ENCODE data around the gene HOXD11. TPM values are rescaled to one million over a fixed set of nuclear protein-coding genes. Genes with fewer than 3 reads are reported as not detected.
A peak's percentile ranks its signal among the peaks of the same experiment; 100 is the strongest.

The HOXD11 gene
- total RNA-seq, 3 donors from 2014 or later = 0.66 TPM; not detected in 2

DNA sequence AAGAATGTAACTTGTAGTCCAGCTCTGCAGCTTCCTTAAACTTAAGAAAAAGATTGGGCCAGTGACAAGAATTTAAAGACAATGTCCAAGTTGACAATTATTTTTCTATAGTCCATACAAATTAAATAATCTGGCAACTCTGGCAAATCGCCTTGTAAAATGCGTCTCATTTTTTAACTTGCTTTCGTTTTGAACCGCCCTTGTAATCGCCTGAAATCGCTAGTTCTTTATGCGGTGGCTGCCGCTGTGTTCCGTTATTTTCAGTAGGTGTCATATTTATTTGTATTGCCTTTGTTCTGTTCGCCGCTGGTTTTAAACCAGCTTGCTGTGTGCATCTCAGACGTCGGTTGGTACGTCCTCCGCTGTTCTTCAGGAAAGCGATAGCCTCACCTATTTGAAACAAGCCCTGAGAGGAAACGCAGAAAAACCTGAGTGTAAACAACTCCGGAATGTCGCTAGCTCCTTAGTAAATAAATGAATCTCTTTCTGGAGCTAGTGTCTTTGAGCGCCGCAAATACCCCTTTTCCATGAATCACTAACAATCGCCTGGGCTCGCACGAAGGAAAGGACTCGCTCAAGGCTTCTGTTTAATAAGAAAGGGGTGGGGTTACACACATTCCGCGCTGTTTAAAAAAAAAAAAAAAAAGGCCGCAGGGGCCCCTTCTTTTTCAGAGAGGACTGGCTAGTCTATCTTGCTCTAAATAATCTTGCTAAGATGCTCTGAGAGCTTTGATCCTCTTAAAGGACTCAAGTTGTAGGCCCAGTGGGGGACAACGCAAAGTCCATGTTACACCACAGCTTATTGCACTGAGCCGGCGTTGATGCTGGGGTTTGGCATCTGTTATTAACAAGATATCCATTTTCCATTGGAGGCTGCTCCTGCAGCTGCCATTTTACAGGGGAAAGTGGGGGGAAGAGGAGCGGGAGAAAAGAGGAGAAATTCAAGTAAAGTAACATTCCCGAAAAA, 25.4 kb downstream of the HOXD11 start:
- intact Hi-C loops (cut with DNase I; ENCODE audit: low total_unique reads) = loop anchor here (10.0 kb wide), 1 partner anchor 1012 kb away; no protein-coding TSS in a partner anchor
- H3K4me1 ChIP-seq = no peaks in the 10 kb centered on the region
- TF ChIP-seq POLR2A (IDR thresholded peaks at IDR 0.05) (no peak), POLR2AphosphoS5 (IDR thresholded peaks at IDR 0.05) (no peak)
- TF ChIP-seq, protein P1, sequence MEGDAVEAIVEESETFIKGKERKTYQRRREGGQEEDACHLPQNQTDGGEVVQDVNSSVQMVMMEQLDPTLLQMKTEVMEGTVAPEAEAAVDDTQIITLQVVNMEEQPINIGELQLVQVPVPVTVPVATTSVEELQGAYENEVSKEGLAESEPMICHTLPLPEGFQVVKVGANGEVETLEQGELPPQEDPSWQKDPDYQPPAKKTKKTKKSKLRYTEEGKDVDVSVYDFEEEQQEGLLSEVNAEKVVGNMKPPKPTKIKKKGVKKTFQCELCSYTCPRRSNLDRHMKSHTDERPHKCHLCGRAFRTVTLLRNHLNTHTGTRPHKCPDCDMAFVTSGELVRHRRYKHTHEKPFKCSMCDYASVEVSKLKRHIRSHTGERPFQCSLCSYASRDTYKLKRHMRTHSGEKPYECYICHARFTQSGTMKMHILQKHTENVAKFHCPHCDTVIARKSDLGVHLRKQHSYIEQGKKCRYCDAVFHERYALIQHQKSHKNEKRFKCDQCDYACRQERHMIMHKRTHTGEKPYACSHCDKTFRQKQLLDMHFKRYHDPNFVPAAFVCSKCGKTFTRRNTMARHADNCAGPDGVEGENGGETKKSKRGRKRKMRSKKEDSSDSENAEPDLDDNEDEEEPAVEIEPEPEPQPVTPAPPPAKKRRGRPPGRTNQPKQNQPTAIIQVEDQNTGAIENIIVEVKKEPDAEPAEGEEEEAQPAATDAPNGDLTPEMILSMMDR (IDR thresholded peaks at IDR 0.05) = no peak
- H3K27ac ChIP-seq = peak overlapping the region; percentile 44 to 98
- peaks cover 0 to 3% of the 10 kb centered on the region in 2 donors for H3K9me3 ChIP-seq
- H3K36me3 ChIP-seq = no peaks in the 10 kb centered on the region
- H3K27me3 ChIP-seq = peaks cover 5 to 87% of the 10 kb centered on the region in 2 donors
- no peak for DNase-seq (ENCODE audit: low spot score in 2 of 2)
- peak overlapping the region; percentile 52 to 73 (median 60) for H3K4me3 ChIP-seq

DNA sequence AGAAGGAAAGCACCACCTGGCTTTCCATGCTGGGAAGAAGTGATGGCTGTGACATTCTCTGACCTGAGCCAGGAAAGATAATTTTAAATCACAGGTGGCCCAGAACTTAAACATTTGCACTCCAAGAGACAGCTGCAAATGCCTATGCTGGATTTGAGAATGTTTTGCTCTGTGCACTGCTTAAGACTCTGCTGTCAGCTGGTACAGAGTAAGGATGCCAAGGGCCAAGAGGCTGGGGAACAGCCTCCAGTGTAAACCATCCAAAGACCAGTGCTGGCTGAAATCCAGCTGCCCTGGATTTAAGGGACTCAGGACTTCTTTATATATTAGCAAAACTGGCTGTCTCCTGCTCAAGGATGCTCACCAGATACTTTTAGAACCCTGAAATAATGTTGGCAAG, 26.3 kb downstream of the HOXD11 start:
- H3K36me3 ChIP-seq = no peaks in the 10 kb centered on the region
- H3K27ac ChIP-seq = peak overlapping the region in 1 of 2 donors; percentile 97
- H3K27me3 ChIP-seq = peaks cover 5 to 89% of the 10 kb centered on the region in 2 donors
- no peak overlapping the region for H3K4me3 ChIP-seq
- no peak for TF ChIP-seq POLR2AphosphoS5 (IDR thresholded peaks at IDR 0.05)
- TF ChIP-seq POLR2A (IDR thresholded peaks at IDR 0.05) = no peak
- TF ChIP-seq, protein P1 (IDR thresholded peaks at IDR 0.05) = no peak
- peaks cover 0 to 3% of the 10 kb centered on the region in 2 donors for H3K9me3 ChIP-seq
- no peak for DNase-seq (ENCODE audit: low spot score in 2 of 2)
- H3K4me1 ChIP-seq = no peaks in the 10 kb centered on the region
- intact Hi-C loops (cut with DNase I; ENCODE audit: low total_unique reads) = loop anchor here (10.0 kb wide), 1 partner anchor 1011 kb away; no protein-coding TSS in a partner anchor

DNA sequence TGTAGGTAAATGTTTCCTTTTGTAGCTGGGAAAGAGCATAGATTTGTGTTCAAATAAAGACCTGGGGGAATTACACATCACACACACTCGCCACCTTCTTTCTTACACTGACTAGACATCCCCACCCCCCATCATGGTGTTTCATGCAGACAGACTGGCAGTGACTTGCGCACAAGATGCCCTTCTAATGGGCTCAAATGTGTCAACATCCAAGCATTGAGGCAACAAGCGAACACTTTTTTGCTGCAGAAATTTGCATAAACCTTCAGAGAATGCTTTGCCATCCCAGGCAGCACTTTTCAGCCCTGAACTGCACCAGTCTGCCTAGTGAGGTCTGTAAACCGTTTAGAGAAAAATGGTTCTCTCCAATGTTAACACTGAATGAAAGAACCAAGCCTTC, 27.0 kb downstream of the HOXD11 start:
- Histone ChIP-seq H3K36me3 (no peaks in the 10 kb centered on the region), H3K4me3 (no peak overlapping the region), H3K9me3 (peaks cover 0 to 3% of the 10 kb centered on the region in 2 donors), H3K27me3 (peaks cover 3 to 89% of the 10 kb centered on the region in 2 donors), H3K4me1 (no peaks in the 10 kb centered on the region), H3K27ac (peak overlapping the region in 1 of 2 donors; percentile 97)
- intact Hi-C loops (cut with DNase I; ENCODE audit: low total_unique reads) = loop anchor here (10.0 kb wide), 1 partner anchor 1011 kb away; no protein-coding TSS in a partner anchor
- TF ChIP-seq, protein P1 (IDR thresholded peaks at IDR 0.05) = no peak
- no peak for TF ChIP-seq POLR2A (IDR thresholded peaks at IDR 0.05)
- TF ChIP-seq POLR2AphosphoS5 (IDR thresholded peaks at IDR 0.05) = no peak
- no peak for DNase-seq (ENCODE audit: low spot score in 2 of 2)

DNA sequence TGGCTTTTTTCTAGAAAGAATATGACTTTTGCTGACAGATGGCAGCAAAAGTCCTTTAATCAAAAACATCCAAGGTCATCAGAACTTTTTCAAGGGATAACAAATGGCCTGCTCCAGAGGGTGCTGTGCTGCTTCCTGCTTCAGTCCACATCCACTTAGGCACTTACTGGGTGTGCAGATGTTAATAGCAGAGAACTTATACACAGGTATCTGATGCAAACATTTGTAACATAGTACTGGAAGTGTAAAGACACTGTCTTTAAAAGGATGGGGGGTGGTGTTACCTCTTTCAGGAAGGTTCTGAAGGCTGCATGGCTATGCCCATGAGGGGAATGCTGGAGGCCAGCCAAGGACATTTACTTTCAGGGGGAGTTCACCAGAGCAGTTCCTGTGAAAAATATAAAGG, 28.0 kb downstream of the HOXD11 start:
- peak overlapping the region in 1 of 3 donors; percentile 82 for H3K4me3 ChIP-seq
- TF ChIP-seq POLR2AphosphoS5 (IDR thresholded peaks at IDR 0.05) (no peak), POLR2A (IDR thresholded peaks at IDR 0.05) (no peak)
- TF ChIP-seq, protein P1 (IDR thresholded peaks at IDR 0.05) = no peak
- intact Hi-C loops (cut with DNase I; ENCODE audit: low total_unique reads) = loop anchor here (5.0 to 10.0 kb wide), 2 partner anchors 502 to 1010 kb away; no protein-coding TSS in a partner anchor

More for the DNA sequence above, 28.0 kb downstream of the HOXD11 start:
- no peak for DNase-seq (ENCODE audit: low spot score in 2 of 2)
- Histone ChIP-seq H3K27me3 (peaks cover 0 to 91% of the 10 kb centered on the region in 2 donors), H3K9me3 (no peaks in the 10 kb centered on the region), H3K27ac (peak overlapping the region; percentile 84 to 97), H3K36me3 (no peaks in the 10 kb centered on the region), H3K4me1 (peaks cover 0 to 5% of the 10 kb centered on the region in 2 donors)

Data from breast epithelium (tissue), 4 donors.